K562 (cell line): ENCODE results near the gene NSDHL. TPM values are rescaled to one million over a fixed set of nuclear protein-coding genes. Genes with fewer than 3 reads are reported as not detected.

Experiments used
- ATF1 ChIP-seq, 2 experiments: fragments of 450-650 bp in 1 of 2; IDR thresholded peaks; 2 replicates each; pipeline ENCODE4 v1.6.1; 2016; ENCODE audit warnings: missing compliant biosample characterization in 1 of 2, missing genetic modification characterization in 1 of 2
- C11orf30 ChIP-seq: fragments of 450-650 bp; IDR thresholded peaks from 2 replicates; pipeline ENCODE4 v1.6.1; 2016; ENCODE audit warnings: low read depth, mild to moderate bottlenecking
- CEBPG ChIP-seq, 3 experiments: fragments of 200-800 bp in 1 of 3; sonication (Bioruptor generic) in 1 of 3; sonication (generic) in 1 of 3; formaldehyde crosslinking in 1 of 3; IDR thresholded peaks in 2 of 3; conservative IDR thresholded peaks in 1 of 3; 2 replicates each; pipeline versions ENCODE4 v1.6.1 to v1.8.0; 2016 to 2022; ENCODE audit warnings: missing compliant biosample characterization in 2 of 3, missing genetic modification characterization in 2 of 3, mild to moderate bottlenecking in 1 of 3, missing genetic modification reagents in 1 of 3
- CREB1 ChIP-seq, 2 experiments: sonication (generic) in 1 of 2; formaldehyde crosslinking in 1 of 2; IDR thresholded peaks; 2 replicates each; pipeline versions ENCODE4 v1.6.1 to v1.8.0; 2012 to 2022; ENCODE audit warnings: inconsistent platforms in 1 of 2, mild to moderate bottlenecking in 1 of 2, missing genetic modification reagents in 1 of 2, moderate library complexity in 1 of 2
- CTBP1 ChIP-seq: fragments of 450-650 bp; IDR thresholded peaks from 2 replicates; pipeline ENCODE4 v1.6.1; 2016; ENCODE audit warnings: borderline replicate concordance
- FOS ChIP-seq: IDR thresholded peaks from 3 replicates; pipeline ENCODE4 v1.6.1; 2011; ENCODE audit not compliant: insufficient read length; ENCODE audit errors: extremely low read depth
- FOXJ3 ChIP-seq: sonication (generic); formaldehyde crosslinking; IDR thresholded peaks from 2 replicates; pipeline ENCODE4 v1.4.0; 2020; ENCODE audit warnings: mild to moderate bottlenecking, missing genetic modification reagents
- HDAC1 ChIP-seq, 2 experiments: fragments of 450-650 bp; IDR thresholded peaks; 2 replicates each; pipeline ENCODE4 v1.6.1; 2016 to 2017; ENCODE audit warnings: inconsistent platforms in 1 of 2, mild to moderate bottlenecking in 1 of 2, moderate library complexity in 1 of 2
- HDAC2 ChIP-seq: fragments of 450-650 bp; IDR thresholded peaks from 2 replicates; pipeline ENCODE4 v1.6.1; 2016; ENCODE audit warnings: mild to moderate bottlenecking
- JUND ChIP-seq, 2 experiments: IDR thresholded peaks; 2 replicates in 1 of 2; 3 replicates in 1 of 2; pipeline ENCODE4 v1.6.1; 2011; ENCODE audit warnings: borderline replicate concordance in 2 of 2, low read depth in 2 of 2, low read length in 2 of 2, improper control_type of control experiment in 1 of 2, missing biosample characterization in 1 of 2, missing genetic modification characterization in 1 of 2, missing genetic modification reagents in 1 of 2
- MNT ChIP-seq, 2 experiments: fragments of 450-650 bp; conservative IDR thresholded peaks; 2 replicates each; pipeline ENCODE4 v1.6.1; 2017; ENCODE audit warnings: mild to moderate bottlenecking in 2 of 2, moderate library complexity in 2 of 2
- NRF1 ChIP-seq, 2 experiments: fragments of 450-650 bp; IDR thresholded peaks in 1 of 2; conservative IDR thresholded peaks in 1 of 2; 2 replicates each; pipeline ENCODE4 v1.6.1; 2014; ENCODE audit warnings: mild to moderate bottlenecking in 2 of 2
- PHF20 ChIP-seq: fragments of 450-650 bp; IDR thresholded peaks from 2 replicates; pipeline ENCODE4 v1.6.1; 2018; ENCODE audit not compliant: partially characterized antibody
- POLR2AphosphoS5 ChIP-seq: IDR thresholded peaks from 2 replicates; pipeline ENCODE4 v1.6.1; 2011; ENCODE audit warnings: mild to moderate bottlenecking, low read depth, low read length, moderate library complexity; ENCODE audit not compliant: control insufficient read depth, insufficient read depth
- POLR2G ChIP-seq: fragments of 200-400 bp; formaldehyde crosslinking; IDR thresholded peaks from 2 replicates; pipeline ENCODE4 v1.6.1; 2017; ENCODE audit warnings: low read depth, mild to moderate bottlenecking, antibody characterized with exemption, low read length, moderate library complexity
- RBFOX2 ChIP-seq: fragments of 200-400 bp; formaldehyde crosslinking; IDR thresholded peaks from 2 replicates; pipeline ENCODE4 v1.6.1; 2017; ENCODE audit warnings: low read depth, mild to moderate bottlenecking, low read length, moderate library complexity
- SAP30 ChIP-seq: fragments of 200-600 bp; sonication (generic); IDR thresholded peaks from 2 replicates; pipeline ENCODE4 v1.6.1; 2012; ENCODE audit warnings: borderline replicate concordance, low read depth, mild to moderate bottlenecking, moderate library complexity, low read length, control low read depth, inconsistent platforms; ENCODE audit not compliant: insufficient read depth, poor library complexity, severe bottlenecking
- SETDB1 ChIP-seq: IDR thresholded peaks from one replicate; pipeline ENCODE4 v1.6.1; 2012; ENCODE audit warnings: low read length, control low read depth, inconsistent platforms
- SIN3B ChIP-seq: fragments of 450-650 bp; IDR thresholded peaks from 2 replicates; pipeline ENCODE4 v1.6.1; 2017; ENCODE audit warnings: low read depth, mild to moderate bottlenecking, moderate library complexity
- SMAD1 ChIP-seq: fragments of 150-350 bp; IDR thresholded peaks from 2 replicates; pipeline ENCODE4 v1.6.1; 2014; ENCODE audit warnings: low read length, low read depth; ENCODE audit not compliant: partially characterized antibody
- SP2 ChIP-seq: IDR thresholded peaks from 2 replicates; pipeline ENCODE4 v1.6.1; 2011; ENCODE audit warnings: mild to moderate bottlenecking, low read depth, low read length, moderate library complexity; ENCODE audit not compliant: poor library complexity, severe bottlenecking; ENCODE audit errors: extremely low read depth
- TARDBP ChIP-seq: fragments of 450-650 bp; IDR thresholded peaks from 2 replicates; pipeline ENCODE4 v1.6.1; 2016
- TCF7 ChIP-seq: sonication (generic); IDR thresholded peaks from 2 replicates; pipeline ENCODE4 v1.6.1; 2016; ENCODE audit warnings: antibody characterized with exemption, borderline replicate concordance
- ZNF174 ChIP-seq: fragments of 250-450 bp; sonication (Bioruptor Pico); IDR thresholded peaks from 2 replicates; pipeline ENCODE4 v1.4.0; 2020; ENCODE audit warnings: mild to moderate bottlenecking
- ZNF324 ChIP-seq: fragments of 250-450 bp; sonication (Bioruptor Pico); IDR thresholded peaks from 2 replicates; pipeline ENCODE4 v1.4.0; 2020; ENCODE audit warnings: mild to moderate bottlenecking
- ZZZ3 ChIP-seq: fragments of 450-650 bp; IDR thresholded peaks from 2 replicates; pipeline ENCODE4 v1.6.1; 2016; ENCODE audit warnings: antibody characterized with exemption, mild to moderate bottlenecking, moderate library complexity
- polyA plus RNA-seq, 8 experiments: library from polyadenylated mRNA; depleted of rRNA in 4 of 8; stranded (reverse) in 5 of 8; unstranded in 3 of 8; fragments of >200 nt; fragmentation: Nextera tagmentation in 2 of 8; fragmentation: Illumina TruSeq in 1 of 8; extraction: Ambion mirVana in 2 of 8; extraction: Trizol in 1 of 8; gene quantifications; 2 replicates each; pipeline versions ENCODE4 v1.2.1 to v1.2.3, GENCODE V29; 2011 to 2014; ENCODE audit warnings: inconsistent platforms in 1 of 8, missing spikeins in 1 of 8
- total RNA-seq, 7 experiments: library from RNA; depleted of rRNA in 6 of 7; stranded (reverse); fragments of >200 nt in 6 of 7; fragmentation: Illumina TruSeq in 2 of 7; extraction: Trizol in 2 of 7; gene quantifications; 2 replicates each; pipeline versions ENCODE4 v1.2.1 to v1.2.3, GENCODE V29; 2011 to 2021; ENCODE audit warnings: low replicate concordance in 1 of 7

NSDHL gene
- total and polyA plus RNA-seq, 9 of the 15 experiments (the other 6 are each of a cell fraction or from before 2014, with no cell fraction given) = 22.5 to 63.4 (median 40.8) TPM

- TF ChIP-seq JUND (IDR thresholded peaks at IDR 0.05; ENCODE audit: borderline replicate concordance, low read depth, low read length) = 0 out of 2 replicates have a peak, but pooled peaks have one; percentile 9
- TF ChIP-seq JUND (tag; IDR thresholded peaks at IDR 0.05; ENCODE audit: borderline replicate concordance, low read depth, low read length) = no peak
- peak; percentile 41 for TF ChIP-seq PHF20
- peak; percentile 85 for TF ChIP-seq C11orf30
- peak; percentile 79 for TF ChIP-seq SAP30
- no peak for TF ChIP-seq TARDBP
- TF ChIP-seq ZNF174 (CRISPR knock-in tag) = no peak
- TF ChIP-seq SIN3B = peak; percentile 70
- peak; percentile 95 for TF ChIP-seq POLR2G
- TF ChIP-seq HDAC1 (IDR thresholded peaks at IDR 0.05) = peak in 1 of 2 experiments; percentile 85; a peak in 2 of 4 replicates
- TF ChIP-seq SETDB1 = no peak
- TF ChIP-seq HDAC2 = peak; percentile 35; the same call in 1 of the 2 replicates
- TF ChIP-seq SP2 = peak; percentile 71
- peak; percentile 41 for TF ChIP-seq SMAD1
- peak; percentile 94 for TF ChIP-seq FOS
- peak; percentile 83 to 91 for TF ChIP-seq MNT (conservative IDR thresholded peaks at IDR 0.05)
- peak; percentile 90 to 92 for TF ChIP-seq NRF1 (conservative IDR thresholded peaks at IDR 0.05 in 1 of 2, IDR thresholded peaks at IDR 0.05 in 1 of 2)
- no peak for TF ChIP-seq ZNF324 (CRISPR knock-in tag)
- peak; percentile 91 for TF ChIP-seq CEBPG (CRISPR knock-in tag; IDR thresholded peaks at IDR 0.05)
- peak; percentile 82 to 86 for TF ChIP-seq CEBPG (tag; conservative IDR thresholded peaks at IDR 0.05 in 1 of 2, IDR thresholded peaks at IDR 0.05 in 1 of 2)
- no peak for TF ChIP-seq ZZZ3
- no peak for TF ChIP-seq ATF1 (CRISPR knock-in tag; IDR thresholded peaks at IDR 0.05)
- TF ChIP-seq ATF1 (tag; IDR thresholded peaks at IDR 0.05) = peak; percentile 90
- TF ChIP-seq RBFOX2 = peak; percentile 92
- TF ChIP-seq CREB1 (IDR thresholded peaks at IDR 0.05) = peak; percentile 72
- TF ChIP-seq CREB1 (CRISPR knock-in tag; IDR thresholded peaks at IDR 0.05) = peak; percentile 84
- peak; percentile 25; the same call in 1 of the 2 replicates for TF ChIP-seq FOXJ3 (CRISPR knock-in tag)
- TF ChIP-seq TCF7 = no peak
- TF ChIP-seq POLR2AphosphoS5 = peak; percentile 27; the same call in 1 of the 2 replicates
- TF ChIP-seq CTBP1 = 0 out of 2 replicates have a peak, but pooled peaks have one; percentile 43
Measured at GRCh38 chrX:152830312-152831305, at the start of gene NSDHL, which contains the start of gene CETN2 (continued).
